Lung (tissue), 12 donors: Measurements from ENCODE around the gene SND1. TPM values are rescaled to one million over a fixed set of nuclear protein-coding genes. Genes with fewer than 3 reads are reported as not detected.

Source experiments
- ATAC-seq: fragments of 200-7000 bp; cut with Tn5 transposase; one replicate; pipeline ENCODE4 v1.9.1; 2020; ENCODE audit warnings: moderate number of reproducible peaks; ENCODE audit not compliant: insufficient read depth, low FRiP score
- DNase-seq, 3 donors: peaks; one replicate each; pipeline ENCODE4 v3.0.0-alpha.2; 2013 to 2017
- H3K27ac ChIP-seq, 2 donors: one replicate each; pipeline ENCODE4 v1.5.1; 2013; ENCODE audit warnings: mild to moderate bottlenecking in 2 of 2, moderate library complexity in 2 of 2, control low read depth in 1 of 2, inconsistent platforms in 1 of 2, low read depth in 1 of 2, low read length in 1 of 2
- H3K27me3 ChIP-seq, 3 donors: one replicate each; pipeline ENCODE4 v1.5.1; 2013; ENCODE audit warnings: low read length in 2 of 3; ENCODE audit not compliant: control insufficient read depth in 3 of 3, insufficient read depth in 3 of 3
- H3K36me3 ChIP-seq, 4 donors: one replicate each; pipeline ENCODE4 v1.5.1; 2013; ENCODE audit warnings: low read length in 4 of 4, mild to moderate bottlenecking in 1 of 4, moderate library complexity in 1 of 4; ENCODE audit not compliant: control insufficient read depth in 4 of 4, insufficient read depth in 4 of 4
- H3K4me1 ChIP-seq, 5 donors: one replicate each; pipeline ENCODE4 v1.5.1; 2013; ENCODE audit warnings: low read length in 5 of 5, mild to moderate bottlenecking in 2 of 5, moderate library complexity in 1 of 5; ENCODE audit not compliant: control insufficient read depth in 5 of 5, insufficient read depth in 5 of 5
- H3K4me3 ChIP-seq: one replicate; pipeline ENCODE4 v1.5.1; 2013; ENCODE audit warnings: mild to moderate bottlenecking, control low read depth, moderate library complexity
- H3K9ac ChIP-seq, 2 donors: one replicate each; pipeline ENCODE4 v1.5.1; 2013; ENCODE audit warnings: low read length in 2 of 2, control low read depth in 1 of 2; ENCODE audit not compliant: insufficient read depth in 1 of 2
- H3K9me3 ChIP-seq, 4 donors: one replicate each; pipeline ENCODE4 v1.5.1; 2013; ENCODE audit warnings: low read length in 3 of 4, mild to moderate bottlenecking in 1 of 4, moderate library complexity in 1 of 4; ENCODE audit not compliant: control insufficient read depth in 4 of 4, insufficient read depth in 3 of 4
- WGBS, 2 donors: extraction: QIAGEN DNeasy Blood & Tissue Kit; methylation state at CpG; one replicate each; pipeline ENCODE4 v1.1.7; 2013; 5-methylcytosine and 5-hydroxymethylcytosine counted together
- polyA plus RNA-seq, 2 donors: library from polyadenylated mRNA; stranded (reverse); fragments of 200-250 nt; gene quantifications; one replicate each; pipeline ENCODE4 v1.2.1, GENCODE V29; 2013
- total RNA-seq, 2 donors: library from RNA; depleted of rRNA in 1 of 2; stranded (reverse); fragments of >200 nt in 1 of 2; gene quantifications; one replicate each; pipeline ENCODE4 v1.2.1, GENCODE V29; 2014 to 2021
- TF ChIP-seq, protein P1 (sequence below): IDR thresholded peaks from 2 replicates; pipeline ENCODE4 v1.5.1; 2012; ENCODE audit warnings: mild to moderate bottlenecking; ENCODE audit errors: control extremely low read depth, extremely low read depth
- donor health status: control.
- donor health status: control.
- donor health status: Bipolar disorder and iron deficiency.
- donor health status: healthy.
- donor health status: DM: yes; HTN: yes; CAD: no.

Gene SND1
- total and polyA plus RNA-seq, 4 donors: 94.5 to 210 (median 137) TPM

- Histone ChIP-seq H3K27me3 (no peaks in the 10 kb centered on the region), H3K9ac (no peak overlapping the region), H3K4me1 (no peaks in the 10 kb centered on the region), H3K4me3 (no peak overlapping the region), H3K9me3 (no peaks in the 10 kb centered on the region), H3K27ac (no peak overlapping the region), H3K36me3 (peaks cover 0 to 2% (median 0%) of the 10 kb centered on the region in 4 donors)
- ATAC-seq: no peak
- no peak for DNase-seq
- TF ChIP-seq, protein P1, sequence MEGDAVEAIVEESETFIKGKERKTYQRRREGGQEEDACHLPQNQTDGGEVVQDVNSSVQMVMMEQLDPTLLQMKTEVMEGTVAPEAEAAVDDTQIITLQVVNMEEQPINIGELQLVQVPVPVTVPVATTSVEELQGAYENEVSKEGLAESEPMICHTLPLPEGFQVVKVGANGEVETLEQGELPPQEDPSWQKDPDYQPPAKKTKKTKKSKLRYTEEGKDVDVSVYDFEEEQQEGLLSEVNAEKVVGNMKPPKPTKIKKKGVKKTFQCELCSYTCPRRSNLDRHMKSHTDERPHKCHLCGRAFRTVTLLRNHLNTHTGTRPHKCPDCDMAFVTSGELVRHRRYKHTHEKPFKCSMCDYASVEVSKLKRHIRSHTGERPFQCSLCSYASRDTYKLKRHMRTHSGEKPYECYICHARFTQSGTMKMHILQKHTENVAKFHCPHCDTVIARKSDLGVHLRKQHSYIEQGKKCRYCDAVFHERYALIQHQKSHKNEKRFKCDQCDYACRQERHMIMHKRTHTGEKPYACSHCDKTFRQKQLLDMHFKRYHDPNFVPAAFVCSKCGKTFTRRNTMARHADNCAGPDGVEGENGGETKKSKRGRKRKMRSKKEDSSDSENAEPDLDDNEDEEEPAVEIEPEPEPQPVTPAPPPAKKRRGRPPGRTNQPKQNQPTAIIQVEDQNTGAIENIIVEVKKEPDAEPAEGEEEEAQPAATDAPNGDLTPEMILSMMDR: no peak
- WGBS, 2 donors: 96 to 98% methylated on average over 3 of the region's 3 CpGs
Observed at GRCh38 chr7:127863082-127863481, 211.1 kb downstream of the SND1 start.

GRCh38 chr7:127865466-127865865, 213.5 kb downstream of the SND1 start:
- WGBS, 2 donors: 28 to 39% methylated on average over 1 of the region's 1 CpG
- Histone ChIP-seq H3K27me3 (no peaks in the 10 kb centered on the region), H3K4me3 (no peak overlapping the region), H3K4me1 (peaks cover 0 to 1% (median 0%) of the 10 kb centered on the region in 5 donors), H3K27ac (no peak overlapping the region), H3K9me3 (no peaks in the 10 kb centered on the region), H3K36me3 (no peaks in the 10 kb centered on the region), H3K9ac (no peak overlapping the region)
- DNase-seq (peak in 1 of 3 donors; percentile 24), ATAC-seq (peak; percentile 47)
- TF ChIP-seq, protein P1: no peak

DNA sequence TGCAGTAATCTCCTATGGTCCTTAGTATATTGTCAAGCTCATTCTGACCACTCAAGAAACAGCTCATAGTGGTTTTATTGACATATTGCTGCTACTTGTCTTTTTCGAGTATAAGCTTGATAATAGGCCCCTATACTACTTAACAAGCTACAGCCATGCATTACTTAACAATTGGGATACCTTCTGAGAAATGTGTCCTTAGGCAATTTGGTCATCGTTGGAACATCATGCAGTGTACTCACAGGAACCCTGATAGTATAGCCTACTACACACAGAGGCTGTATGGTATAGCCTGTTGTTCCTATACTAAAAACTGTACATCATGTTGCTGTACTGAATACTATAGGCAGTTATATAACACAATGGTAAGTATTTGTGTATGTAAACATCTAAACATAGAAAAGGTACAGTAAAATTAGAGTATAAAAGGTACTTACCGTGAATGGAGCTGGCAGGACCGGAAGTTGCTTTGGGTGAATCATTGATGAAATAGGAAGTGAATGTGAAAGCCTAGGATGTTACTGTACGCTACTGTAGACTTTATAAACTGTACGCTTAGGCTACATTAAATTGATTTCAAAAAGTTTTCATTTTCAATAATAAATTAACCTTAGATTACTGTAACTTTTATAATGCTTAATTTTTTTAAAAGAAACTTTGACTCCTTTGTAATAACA, 218.4 kb downstream of the SND1 start:
- TF ChIP-seq, protein P1: no peak
- Histone ChIP-seq H3K4me1 (peaks cover 0 to 11% (median 4%) of the 10 kb centered on the region in 5 donors), H3K4me3 (no peak overlapping the region), H3K27me3 (no peaks in the 10 kb centered on the region), H3K27ac (no peak overlapping the region), H3K9ac (no peak overlapping the region), H3K9me3 (no peaks in the 10 kb centered on the region), H3K36me3 (no peaks in the 10 kb centered on the region)
- 53 to 72% methylated on average over 6 of the region's 6 CpGs for WGBS, 2 donors
- no peak for ATAC-seq
- no peak for DNase-seq

GRCh38 chr7:127871226-127871625, 219.2 kb downstream of the SND1 start:
- no peak overlapping the region for H3K27ac ChIP-seq
- TF ChIP-seq, protein P1: no peak
- no peak overlapping the region for H3K4me3 ChIP-seq
- DNase-seq (no peak), ATAC-seq (no peak)
- peaks cover 0 to 11% (median 4%) of the 10 kb centered on the region in 5 donors for H3K4me1 ChIP-seq
- H3K27me3 ChIP-seq: no peaks in the 10 kb centered on the region
- H3K36me3 ChIP-seq: no peaks in the 10 kb centered on the region
- no peak overlapping the region for H3K9ac ChIP-seq
- H3K9me3 ChIP-seq: no peaks in the 10 kb centered on the region
- WGBS, 2 donors: 99% methylated on average over 3 of the region's 3 CpGs
